Measurements from ENCODE around the gene FSCN2.

FSCN2 gene

GRCh38 chr17:81527591-81528383 lies at the start of gene FSCN2:
TSS of gene FSCN2 (plus strand) at chr17:81528377. CDS start at chr17:81528532, 155 bp downstream.
- no peak for DNase-seq

GRCh38 chr17:81479175-81480071 lies 48.8 kb upstream of the FSCN2 start:
- no peak for DNase-seq

- no peak for DNase-seq
These were observed 47.8 kb upstream of the FSCN2 start for GRCh38 chr17:81480140-81481072.

- peak; percentile 82 for DNase-seq
These were observed 46.9 kb upstream of the FSCN2 start for GRCh38 chr17:81481073-81481799.

- no peak for DNase-seq
These were observed 46.2 kb upstream of the FSCN2 start for GRCh38 chr17:81481815-81482505.

- DNase-seq = no peak
These were observed 45.5 kb upstream of the FSCN2 start for GRCh38 chr17:81482673-81483072.

GRCh38 chr17:81483085-81483861 lies 44.9 kb upstream of the FSCN2 start:
- no peak for DNase-seq

- DNase-seq = no peak
These were observed 44.3 kb upstream of the FSCN2 start for GRCh38 chr17:81483862-81484194.

- DNase-seq = peak; percentile 71
These were observed 43.8 kb upstream of the FSCN2 start for GRCh38 chr17:81484195-81484979.

- DNase-seq = no peak
These were observed 41.9 kb upstream of the FSCN2 start for GRCh38 chr17:81486199-81486810.

GRCh38 chr17:81487089-81487486 lies 41.1 kb upstream of the FSCN2 start:
- DNase-seq = no peak

GRCh38 chr17:81487487-81488275 lies 40.5 kb upstream of the FSCN2 start:
- peak; percentile 61 for DNase-seq

GRCh38 chr17:81488276-81488860 lies 39.8 kb upstream of the FSCN2 start:
- no peak for DNase-seq

GRCh38 chr17:81489012-81489997 lies 38.9 kb upstream of the FSCN2 start:
- DNase-seq = no peak

GRCh38 chr17:81489998-81490992 lies 37.9 kb upstream of the FSCN2 start:
- DNase-seq = no peak

- DNase-seq = no peak
These were observed 37.0 kb upstream of the FSCN2 start for GRCh38 chr17:81491181-81491581.
